Glutamatergic neuron (in vitro differentiated cells): ENCODE data around the gene SRA1. TPM values are rescaled to one million over a fixed set of nuclear protein-coding genes. Genes with fewer than 3 reads are reported as not detected.

Experiments
- DNase-seq: peaks from one replicate; pipeline ENCODE4 v3.0.0; 2022
- H3K27ac Mint-ChIP-seq: one replicate; pipeline ENCODE4 v1.8.0; 2020; ENCODE audit warnings: mild to moderate bottlenecking, mixed read lengths, inconsistent platforms; ENCODE audit not compliant: unreplicated experiment
- H3K27me3 Mint-ChIP-seq: one replicate; pipeline ENCODE4 v1.8.0; 2020; ENCODE audit warnings: mild to moderate bottlenecking, moderate library complexity, mixed read lengths, inconsistent platforms; ENCODE audit not compliant: unreplicated experiment
- H3K36me3 Mint-ChIP-seq: one replicate; pipeline ENCODE4 v1.8.0; 2020; ENCODE audit warnings: mild to moderate bottlenecking, mixed read lengths, inconsistent platforms; ENCODE audit not compliant: unreplicated experiment
- H3K4me1 Mint-ChIP-seq: one replicate; pipeline ENCODE4 v1.8.0; 2020; ENCODE audit warnings: mild to moderate bottlenecking, low read depth, mixed read lengths, inconsistent platforms; ENCODE audit not compliant: unreplicated experiment
- H3K4me3 Mint-ChIP-seq: one replicate; pipeline ENCODE4 v1.8.0; 2020; ENCODE audit warnings: mild to moderate bottlenecking, mixed read lengths, inconsistent platforms; ENCODE audit not compliant: unreplicated experiment
- H3K9me3 Mint-ChIP-seq: one replicate; pipeline ENCODE4 v1.8.0; 2020; ENCODE audit warnings: mild to moderate bottlenecking, moderate library complexity, mixed read lengths, inconsistent platforms; ENCODE audit not compliant: unreplicated experiment
- total RNA-seq: library from RNA; stranded (reverse); fragmentation: NEBNext Ultra II Directional; extraction: Animal tissue kit (Norgen Biotek cat#: 25700); gene quantifications from one replicate; pipeline ENCODE4 v1.2.1, GENCODE V29; 2021; ENCODE audit not compliant: unreplicated experiment
- TF ChIP-seq, protein P1 (sequence below): fragments of 200-600 bp; sonication (generic); IDR thresholded peaks from one replicate; pipeline ENCODE4 v1.5.0; 2021; ENCODE audit not compliant: partially characterized antibody, unreplicated experiment

Gene SRA1
- total RNA-seq, 1 donor from 2014 or later: 45.0 TPM

DNA sequence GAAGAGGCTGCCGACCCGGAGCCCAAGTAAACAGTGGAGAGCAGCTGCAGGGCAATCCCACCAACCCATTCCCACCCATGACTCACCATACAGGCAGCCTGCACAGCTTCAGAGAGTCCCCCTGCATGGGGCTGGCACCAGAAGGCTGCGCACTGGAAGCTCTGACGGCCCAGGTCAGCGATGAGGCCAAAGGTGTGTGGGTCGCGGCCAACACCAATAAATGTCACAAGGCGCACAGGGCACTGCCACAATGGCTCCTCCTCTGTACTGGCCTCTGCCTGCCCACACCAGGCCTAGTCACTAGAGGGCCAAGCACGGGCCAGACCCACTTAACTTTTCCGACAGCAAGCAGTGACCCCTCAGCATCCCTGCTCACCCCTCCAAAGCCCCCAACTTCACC is 3.0 kb upstream of the SRA1 start:
- Mint-ChIP-seq H3K27me3 (peaks cover 19% of the 10 kb centered on the region), H3K27ac (no peak overlapping the region), H3K36me3 (no peaks in the 10 kb centered on the region), H3K4me1 (peaks cover 19% of the 10 kb centered on the region), H3K4me3 (no peak overlapping the region), H3K9me3 (peaks cover 19% of the 10 kb centered on the region)
- no peak for DNase-seq
- TF ChIP-seq, protein P1, sequence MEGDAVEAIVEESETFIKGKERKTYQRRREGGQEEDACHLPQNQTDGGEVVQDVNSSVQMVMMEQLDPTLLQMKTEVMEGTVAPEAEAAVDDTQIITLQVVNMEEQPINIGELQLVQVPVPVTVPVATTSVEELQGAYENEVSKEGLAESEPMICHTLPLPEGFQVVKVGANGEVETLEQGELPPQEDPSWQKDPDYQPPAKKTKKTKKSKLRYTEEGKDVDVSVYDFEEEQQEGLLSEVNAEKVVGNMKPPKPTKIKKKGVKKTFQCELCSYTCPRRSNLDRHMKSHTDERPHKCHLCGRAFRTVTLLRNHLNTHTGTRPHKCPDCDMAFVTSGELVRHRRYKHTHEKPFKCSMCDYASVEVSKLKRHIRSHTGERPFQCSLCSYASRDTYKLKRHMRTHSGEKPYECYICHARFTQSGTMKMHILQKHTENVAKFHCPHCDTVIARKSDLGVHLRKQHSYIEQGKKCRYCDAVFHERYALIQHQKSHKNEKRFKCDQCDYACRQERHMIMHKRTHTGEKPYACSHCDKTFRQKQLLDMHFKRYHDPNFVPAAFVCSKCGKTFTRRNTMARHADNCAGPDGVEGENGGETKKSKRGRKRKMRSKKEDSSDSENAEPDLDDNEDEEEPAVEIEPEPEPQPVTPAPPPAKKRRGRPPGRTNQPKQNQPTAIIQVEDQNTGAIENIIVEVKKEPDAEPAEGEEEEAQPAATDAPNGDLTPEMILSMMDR: no peak

DNA sequence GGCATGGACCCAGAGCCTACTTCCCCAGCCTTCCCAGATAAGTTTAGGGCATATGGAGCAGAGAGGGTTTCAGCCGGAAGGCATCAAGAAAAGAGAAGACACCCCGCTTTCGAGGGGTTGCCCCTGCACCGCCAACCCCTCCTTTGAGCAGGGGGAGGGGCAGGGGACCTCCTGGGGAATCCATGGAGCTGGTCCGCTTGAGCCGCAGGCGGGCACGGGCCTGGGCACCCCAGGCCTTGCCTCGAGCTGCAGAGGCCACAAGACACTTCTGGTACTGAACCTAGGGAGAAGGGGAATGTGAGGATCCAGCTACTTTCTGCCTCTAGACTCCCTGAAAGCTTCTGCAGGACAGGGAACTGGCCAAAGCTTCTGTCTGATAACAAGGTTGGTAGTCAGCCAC is 1.3 kb upstream of the SRA1 start:
- no peak overlapping the region for H3K27ac Mint-ChIP-seq
- peaks cover 19% of the 10 kb centered on the region for H3K4me1 Mint-ChIP-seq
- H3K36me3 Mint-ChIP-seq: no peaks in the 10 kb centered on the region
- peaks cover 13% of the 10 kb centered on the region for H3K9me3 Mint-ChIP-seq
- TF ChIP-seq, protein P1: no peak
- no peak for DNase-seq
- H3K4me3 Mint-ChIP-seq: no peak overlapping the region
- H3K27me3 Mint-ChIP-seq: peaks cover 8% of the 10 kb centered on the region

DNA sequence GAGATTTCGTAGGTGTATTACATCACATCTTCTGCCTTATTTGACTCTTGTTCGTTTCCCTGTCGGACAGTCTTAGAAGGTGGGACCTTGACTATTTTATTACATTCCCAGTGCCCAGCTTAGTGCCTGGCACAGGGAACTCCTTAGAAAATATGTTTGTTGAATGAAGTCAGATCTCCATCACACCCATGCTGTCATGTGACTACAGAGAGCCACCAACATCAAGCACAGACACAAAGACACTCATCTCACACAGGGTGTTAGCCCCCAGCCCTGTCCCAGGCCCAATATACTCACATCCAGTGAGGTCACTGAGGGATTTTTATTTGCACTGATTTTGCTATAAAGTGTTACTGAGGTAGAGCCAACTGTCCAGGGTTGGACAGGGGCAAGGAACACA is 692 bp upstream of the SRA1 start:
- H3K36me3 Mint-ChIP-seq: no peaks in the 10 kb centered on the region
- H3K4me3 Mint-ChIP-seq: peak overlapping the region; percentile 95
- H3K9me3 Mint-ChIP-seq: peaks cover 10% of the 10 kb centered on the region
- TF ChIP-seq, protein P1: no peak
- peaks cover 17% of the 10 kb centered on the region for H3K4me1 Mint-ChIP-seq
- peaks cover 5% of the 10 kb centered on the region for H3K27me3 Mint-ChIP-seq
- peak overlapping the region; percentile 97 for H3K27ac Mint-ChIP-seq
- no peak for DNase-seq

DNA sequence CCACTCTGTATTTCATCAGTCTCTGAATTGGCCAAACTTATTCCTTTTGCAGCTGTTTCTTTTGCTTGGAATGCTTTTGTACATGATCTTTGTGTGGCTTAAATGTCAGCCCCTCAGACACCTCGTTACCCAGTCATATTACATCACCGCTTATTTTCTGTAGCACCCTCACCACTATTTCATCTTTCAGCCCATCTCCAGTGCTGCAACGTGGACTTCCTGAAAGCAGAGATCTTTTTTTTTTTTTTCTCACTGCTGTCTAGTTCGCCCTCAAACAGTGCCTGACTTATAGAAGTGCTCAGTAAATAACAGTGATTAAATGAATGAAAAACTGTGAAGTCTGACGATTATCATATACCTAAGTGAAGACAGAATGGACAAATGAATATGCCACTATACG is 835 bp downstream of the SRA1 start:
- H3K4me1 Mint-ChIP-seq: peaks cover 17% of the 10 kb centered on the region
- H3K4me3 Mint-ChIP-seq: peak overlapping the region; percentile 95
- peaks cover 5% of the 10 kb centered on the region for H3K27me3 Mint-ChIP-seq
- DNase-seq: no peak
- H3K9me3 Mint-ChIP-seq: peaks cover 9% of the 10 kb centered on the region
- TF ChIP-seq, protein P1: no peak
- H3K36me3 Mint-ChIP-seq: no peaks in the 10 kb centered on the region
- peak overlapping the region; percentile 85 for H3K27ac Mint-ChIP-seq

DNA sequence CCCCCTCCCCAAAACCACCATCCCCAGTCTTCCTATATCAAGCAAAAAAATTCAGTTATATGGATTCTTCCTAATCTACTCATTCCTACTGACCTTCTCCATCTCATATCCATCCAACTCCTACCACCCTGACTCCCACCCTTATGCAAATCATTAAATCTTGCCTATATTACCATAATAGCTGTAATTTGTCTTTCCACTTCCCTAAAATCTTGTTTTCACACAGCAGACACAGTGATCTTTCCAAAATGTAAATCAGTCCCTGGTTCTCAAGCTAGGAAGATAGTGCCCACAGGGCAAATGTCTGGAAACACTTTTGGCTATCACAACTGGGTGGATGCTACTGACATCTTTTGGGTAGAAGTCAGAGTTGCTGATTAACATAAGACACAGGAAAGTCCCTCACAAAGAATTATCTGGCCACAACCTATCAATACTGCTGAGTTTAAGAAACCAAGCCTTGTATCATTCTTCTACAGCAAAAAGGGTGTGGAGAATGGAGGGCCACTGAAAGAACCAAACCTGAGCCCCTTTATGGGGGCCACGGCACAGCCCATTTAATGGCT is 1.4 kb downstream of the SRA1 start:
- H3K27ac Mint-ChIP-seq: peak overlapping the region; percentile 85
- peaks cover 9% of the 10 kb centered on the region for H3K9me3 Mint-ChIP-seq
- H3K4me1 Mint-ChIP-seq: peaks cover 17% of the 10 kb centered on the region
- H3K27me3 Mint-ChIP-seq: peaks cover 4% of the 10 kb centered on the region
- no peak for DNase-seq
- H3K4me3 Mint-ChIP-seq: peak overlapping the region; percentile 95
- no peaks in the 10 kb centered on the region for H3K36me3 Mint-ChIP-seq
- TF ChIP-seq, protein P1: no peak
